Activated CD8-positive, alpha-beta memory T cell treated with anti-CD3 and anti-CD28 coated beads, Interleukin-2, amount 50 U/mL, for 48 hours (primary cell): ENCODE results near the gene ZFPM1.

Source experiments
- DNase-seq: peaks from one replicate; pipeline ENCODE4 v3.0.0-alpha.2; 2020

ZFPM1 gene

DNA sequence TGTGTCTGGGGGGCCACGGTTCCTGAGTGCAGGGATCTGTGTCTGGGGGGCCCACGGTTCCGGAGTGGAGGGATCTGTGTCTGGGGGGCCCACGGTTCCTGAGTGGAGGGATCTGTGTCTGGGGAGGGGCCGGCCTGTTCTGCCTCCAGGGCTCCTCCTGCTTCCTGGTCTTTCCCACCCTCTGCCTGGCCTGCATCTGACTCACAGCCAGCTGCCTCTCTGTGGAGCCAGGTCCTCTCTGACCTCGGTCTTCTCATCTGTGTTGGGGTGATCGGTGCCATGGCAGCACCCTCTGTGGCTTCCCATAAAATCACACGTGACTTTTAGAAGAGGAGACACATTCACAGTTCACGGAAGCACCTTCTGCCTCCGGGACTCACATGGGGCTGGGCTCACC is 50.3 kb downstream of the ZFPM1 start:
- DNase-seq = no peak

GRCh38 chr16:88503771-88504488 is 50.9 kb downstream of the ZFPM1 start:
- no peak for DNase-seq

DNA sequence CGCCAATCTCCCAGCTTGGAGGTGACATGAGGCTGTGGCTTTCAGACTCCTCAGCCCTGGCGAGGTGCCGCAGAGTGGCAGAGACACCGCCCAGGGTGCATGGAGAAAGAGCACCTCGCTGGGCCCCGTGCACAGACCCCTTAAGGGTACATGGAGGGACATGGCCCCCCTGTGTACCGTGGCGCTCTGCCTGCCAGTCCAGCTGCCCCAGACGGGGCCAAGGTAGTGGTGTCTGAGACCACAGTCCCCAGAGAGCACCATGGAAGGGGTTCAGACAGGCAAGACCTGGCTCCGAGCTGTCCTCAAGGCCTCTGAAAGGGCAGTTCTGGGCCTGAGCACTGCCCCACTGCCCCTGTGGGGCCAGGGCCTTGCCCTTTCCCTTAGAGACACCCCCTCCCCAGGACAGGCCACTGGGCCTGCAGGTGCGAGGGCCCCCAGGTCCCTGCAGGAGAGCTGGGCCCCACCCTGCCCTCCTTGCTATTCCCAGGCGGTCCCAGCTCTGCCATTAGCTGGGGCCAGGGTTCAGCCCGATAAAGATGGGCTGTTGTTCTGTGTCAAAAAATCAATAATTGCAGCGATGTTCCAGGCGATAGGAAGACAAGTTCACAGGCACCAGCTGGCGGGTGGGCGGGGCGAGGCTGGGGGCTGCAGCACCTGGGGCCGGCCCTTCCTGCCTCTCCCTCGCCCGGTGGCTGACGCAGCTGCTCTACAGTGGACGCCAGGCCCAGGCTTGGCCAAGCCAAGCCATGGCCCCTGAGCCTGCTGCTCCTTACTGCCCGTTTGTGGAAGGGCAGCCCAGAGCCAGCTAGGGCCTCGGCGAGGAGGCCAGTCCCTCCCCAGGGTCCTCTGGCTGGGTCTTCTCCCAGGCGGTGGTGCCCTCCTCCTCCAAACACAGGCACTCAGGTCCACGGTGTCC is 51.7 kb downstream of the ZFPM1 start:
- no peak for DNase-seq

- peak; percentile 85 for DNase-seq
Observed at GRCh38 chr16:88505405-88506082, 52.5 kb downstream of the ZFPM1 start.

- DNase-seq = no peak
Observed at GRCh38 chr16:88506723-88507122, 53.6 kb downstream of the ZFPM1 start.

DNA sequence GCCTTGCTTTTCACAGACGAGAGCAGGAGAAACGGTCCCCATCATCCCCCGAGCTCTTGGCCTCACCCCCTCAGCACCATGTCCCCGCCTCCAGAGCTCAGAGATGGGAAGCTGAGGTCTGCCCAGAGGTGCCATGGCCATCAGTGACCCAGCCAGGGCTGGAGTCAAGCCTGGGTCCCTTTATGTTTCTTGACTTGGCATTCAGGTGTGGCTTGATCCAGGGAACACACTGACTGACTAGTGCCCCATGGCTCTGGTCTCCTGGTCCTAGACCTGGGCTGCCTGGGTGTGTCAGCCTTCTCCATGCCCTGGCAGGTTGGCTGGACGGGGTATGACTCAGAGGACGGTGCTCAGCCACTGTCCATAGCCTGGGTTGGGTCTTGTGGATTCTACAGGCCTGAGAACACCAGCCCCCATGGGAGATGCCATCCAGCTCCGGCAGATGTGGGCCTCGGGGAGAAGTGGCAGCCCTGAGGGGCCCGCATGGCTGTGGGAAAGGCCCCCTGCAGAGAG is 54.2 kb downstream of the ZFPM1 start:
- DNase-seq = no peak

GRCh38 chr16:88508376-88508867 is 55.3 kb downstream of the ZFPM1 start:
- DNase-seq = no peak

DNA sequence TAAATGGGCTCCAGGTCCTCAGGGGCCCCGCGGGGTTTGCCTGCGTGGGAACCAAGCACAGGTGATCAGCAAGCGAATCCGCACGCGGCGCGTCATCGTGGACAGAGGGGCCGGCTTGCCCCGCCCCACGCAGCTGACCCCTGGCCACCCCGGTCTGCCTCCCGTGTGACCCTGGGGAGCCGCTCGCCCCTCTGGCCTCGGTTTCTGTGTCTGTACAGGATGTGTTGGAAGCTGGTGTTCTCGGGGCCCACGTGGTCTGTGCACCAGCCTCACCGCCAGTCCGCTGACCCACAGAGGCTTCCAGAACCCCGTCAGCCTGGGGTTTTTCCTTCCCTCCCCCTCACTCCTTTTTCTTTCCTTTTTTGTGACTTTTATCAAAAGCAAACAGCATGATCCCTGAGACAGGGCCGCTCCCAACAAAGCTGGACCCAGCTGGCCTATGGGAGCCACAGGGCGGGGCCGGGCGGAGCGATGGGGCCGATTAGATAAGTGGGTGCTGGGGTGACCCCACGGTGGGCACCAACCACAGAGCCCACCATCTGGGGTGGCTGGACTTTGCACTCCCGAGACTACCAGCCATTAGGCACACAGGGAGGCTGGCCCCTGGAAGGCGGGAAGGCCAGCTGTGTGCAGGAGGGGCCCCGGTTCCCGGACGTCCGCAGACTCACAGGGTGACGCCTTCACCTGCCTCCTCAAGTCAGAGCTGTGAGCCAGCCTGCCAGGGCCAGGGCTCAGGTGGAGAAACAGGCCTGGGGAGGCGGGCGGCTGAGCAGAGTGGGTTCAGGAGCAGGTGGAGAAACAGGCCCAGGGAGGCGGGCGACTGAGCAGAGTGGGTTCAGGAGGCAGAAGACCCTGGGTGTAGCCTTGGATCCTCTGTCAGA is 56.0 kb downstream of the ZFPM1 start:
- DNase-seq = no peak

- no peak for DNase-seq
Observed at GRCh38 chr16:88509749-88510069, 56.6 kb downstream of the ZFPM1 start.

DNA sequence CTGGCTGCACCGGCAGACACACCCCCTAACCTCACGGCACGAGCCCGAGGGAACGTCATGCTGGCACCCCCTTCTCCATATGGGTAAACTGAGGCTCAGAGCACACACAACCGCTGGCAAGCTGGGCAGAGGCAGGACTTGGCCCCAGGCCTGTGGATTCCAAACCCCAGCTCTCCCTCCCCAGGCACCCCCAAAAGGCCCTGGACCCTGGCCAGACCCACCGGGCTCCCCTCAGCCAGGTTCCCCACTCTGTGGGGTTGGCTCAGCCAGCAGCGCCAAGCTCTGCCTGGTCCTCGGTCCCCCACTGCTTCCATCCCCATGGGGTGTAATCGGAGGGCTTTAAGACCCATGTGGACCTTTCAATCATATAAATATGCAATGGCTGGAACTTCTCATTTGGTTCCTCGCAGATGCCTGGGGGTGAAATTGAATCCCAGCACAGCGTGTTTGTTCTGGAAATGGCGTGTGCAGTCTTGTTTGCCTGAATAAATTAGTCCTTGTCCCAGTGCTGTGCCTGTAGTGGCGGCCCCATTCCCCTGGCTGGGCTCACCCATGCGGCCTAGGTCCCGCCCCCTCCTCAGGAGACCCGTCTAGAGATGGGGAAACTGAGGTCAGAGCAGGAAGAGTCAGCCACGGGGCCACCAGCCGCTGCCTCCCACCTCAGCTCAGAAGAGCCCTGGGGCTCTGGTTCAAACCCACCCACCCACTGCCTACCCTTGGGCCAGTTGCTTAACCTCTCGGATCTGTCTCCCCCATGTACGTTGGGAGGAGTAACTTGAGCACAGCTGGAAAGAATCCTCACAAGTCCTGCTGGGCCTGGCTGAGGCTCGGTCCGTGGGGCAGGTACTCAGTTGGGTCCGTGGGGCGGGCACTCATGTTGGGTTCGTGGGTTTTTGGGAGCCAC is 57.3 kb downstream of the ZFPM1 start:
- DNase-seq = no peak

GRCh38 chr16:88511060-88511459 is 58.0 kb downstream of the ZFPM1 start:
- no peak for DNase-seq

- DNase-seq = no peak
Observed at GRCh38 chr16:88511906-88512305, 58.8 kb downstream of the ZFPM1 start.

DNA sequence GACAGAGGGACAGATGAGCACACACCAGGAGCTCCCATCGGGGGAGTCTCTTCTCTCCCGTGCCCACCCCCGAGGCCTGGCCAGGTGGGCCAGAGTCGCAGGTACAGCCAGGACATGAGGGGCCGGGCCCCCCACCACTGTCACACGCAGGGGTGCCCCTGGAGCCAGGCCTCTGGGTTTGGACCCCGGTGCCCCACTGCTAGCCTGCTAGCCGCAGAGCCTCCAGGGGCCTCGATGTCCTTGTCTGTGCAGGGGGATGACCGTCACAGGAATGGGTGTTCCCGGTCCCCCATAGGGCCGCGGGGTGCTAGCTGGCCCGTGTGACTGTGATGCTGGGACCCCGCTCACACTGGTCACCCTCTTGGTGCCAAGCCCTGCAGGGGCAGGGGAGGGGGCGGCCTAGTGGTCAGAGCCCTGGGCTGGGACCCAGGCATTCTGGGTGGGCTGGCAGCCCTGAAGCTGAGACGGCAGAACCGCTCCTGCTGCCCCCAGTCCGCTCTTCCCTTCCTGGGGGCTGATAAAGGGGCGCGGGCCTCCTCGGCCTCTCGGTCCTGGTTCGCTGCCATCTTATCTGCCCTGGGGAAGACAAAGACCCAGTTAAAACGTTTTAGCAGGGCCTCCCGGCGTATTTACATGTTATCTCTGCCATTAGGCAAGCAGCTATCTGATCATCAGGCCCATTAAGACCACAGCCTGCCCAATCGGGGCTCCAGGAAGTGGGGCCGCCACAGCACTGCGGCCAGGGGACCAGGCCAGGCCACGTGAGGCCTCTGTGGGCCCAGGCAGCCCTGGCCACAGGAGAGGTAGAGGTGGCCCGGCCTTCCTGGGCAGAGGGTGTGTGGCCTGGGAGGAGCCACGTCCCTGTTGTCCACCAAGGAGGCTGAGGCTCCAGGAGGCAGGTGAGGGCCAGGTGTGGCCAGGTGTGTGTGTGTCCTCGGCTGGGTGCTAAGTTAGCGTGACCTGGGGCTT is 59.9 kb downstream of the ZFPM1 start:
- no peak for DNase-seq

DNA sequence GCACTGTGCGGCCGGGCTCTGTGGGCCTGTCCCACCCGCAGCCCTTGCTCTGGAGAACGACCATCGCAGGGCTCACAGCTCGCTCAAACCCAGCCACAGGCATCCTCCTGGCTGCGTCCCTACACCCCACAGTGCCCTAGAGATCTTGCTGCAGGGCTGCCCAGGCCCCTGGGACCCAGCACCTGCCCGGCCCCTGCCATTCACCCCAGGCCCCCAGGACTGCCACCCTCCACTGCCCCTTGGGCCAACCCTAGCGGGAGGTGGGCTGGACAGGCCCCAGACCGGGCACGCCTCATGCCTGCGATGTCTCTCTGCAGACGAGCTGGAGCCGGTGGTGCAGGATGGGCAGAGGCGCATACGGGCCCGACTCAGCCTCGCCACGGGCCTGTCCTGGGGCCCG is 61.0 kb downstream of the ZFPM1 start:
- DNase-seq = no peak

DNA sequence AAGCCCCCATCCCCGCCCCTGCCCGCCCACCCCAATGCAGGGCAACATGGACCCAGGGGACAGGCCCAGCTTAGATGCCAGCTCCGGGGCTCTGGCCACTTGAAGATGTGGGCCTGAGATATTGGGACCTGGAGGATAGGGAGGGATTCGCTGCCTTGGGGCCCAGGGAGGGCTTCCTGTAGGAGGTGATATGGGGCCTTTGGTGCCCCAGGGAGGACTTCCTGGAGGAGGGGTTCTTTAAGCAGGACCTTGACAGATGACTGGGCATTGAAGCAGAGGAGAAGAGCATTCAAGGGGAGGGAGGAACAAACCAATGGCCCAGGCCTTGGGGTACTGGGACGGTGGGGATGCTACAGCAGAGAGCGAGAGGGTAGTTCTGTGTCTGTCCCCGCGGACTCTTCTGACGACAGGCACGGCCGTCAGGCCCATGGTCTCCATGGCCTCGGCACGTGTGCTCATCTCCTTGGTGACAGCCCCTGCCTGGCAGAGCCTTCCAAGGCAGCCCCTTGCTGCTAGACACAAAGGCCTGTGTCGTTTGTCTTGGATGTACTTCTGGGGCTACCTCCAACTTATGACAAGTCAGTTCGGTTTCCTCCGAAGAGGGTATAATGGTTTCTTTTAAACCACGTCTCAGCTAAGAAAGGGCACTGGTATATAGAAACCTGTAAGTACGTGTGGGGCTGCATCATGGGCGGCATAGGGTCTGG is 61.6 kb downstream of the ZFPM1 start:
- no peak for DNase-seq

DNA sequence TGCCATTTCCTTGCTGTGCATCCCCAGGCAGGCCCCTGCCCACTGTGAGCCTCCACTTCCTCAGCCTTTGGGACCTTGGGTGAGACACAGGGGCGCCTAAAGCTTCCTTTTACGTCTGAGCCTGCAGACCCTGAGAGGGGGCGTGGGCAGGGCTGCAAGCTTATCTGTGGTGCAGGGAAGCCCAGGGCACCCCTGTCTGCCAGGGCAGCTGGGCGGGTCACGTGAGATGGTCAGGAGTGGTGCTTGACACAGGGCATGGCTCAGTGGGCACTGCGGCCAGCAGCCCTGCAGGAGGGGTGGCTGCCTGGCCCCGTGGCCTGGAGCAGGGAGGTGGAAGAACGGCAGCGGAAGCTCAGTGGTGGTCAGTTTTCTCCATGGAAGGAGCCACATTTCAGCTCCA is 62.3 kb downstream of the ZFPM1 start:
- DNase-seq = no peak

DNA sequence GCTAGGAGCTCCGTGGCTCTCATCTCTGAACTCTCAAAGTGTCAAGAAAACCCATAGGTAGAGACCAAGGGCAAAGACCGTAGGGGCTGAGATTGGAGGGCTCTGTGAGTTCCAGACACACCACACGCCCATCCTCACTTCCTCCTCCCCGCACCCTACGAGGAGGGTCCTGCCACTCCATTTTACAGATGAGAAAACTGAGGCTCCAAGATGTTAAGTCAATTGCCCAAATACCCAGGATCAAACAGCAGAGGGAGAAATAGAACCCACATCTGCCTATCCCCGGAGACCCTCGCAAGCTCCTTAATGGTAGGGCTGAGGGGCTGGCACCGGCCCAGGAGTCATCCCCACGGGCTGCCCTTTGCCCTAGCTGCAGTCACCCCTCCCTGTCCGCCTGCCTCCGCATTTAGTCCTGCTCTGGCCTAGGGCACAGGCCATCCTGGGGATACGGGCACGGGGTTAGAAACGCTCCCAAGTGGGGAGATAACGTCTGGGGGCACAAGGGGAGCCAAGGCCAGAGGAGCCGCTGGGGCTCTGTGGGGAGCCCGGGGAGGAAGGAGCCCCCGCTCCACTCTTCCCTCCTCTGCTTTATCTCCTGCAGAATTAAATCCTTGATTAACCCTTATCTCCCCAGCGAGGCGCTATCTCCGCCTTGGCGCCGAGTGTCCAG is 63.0 kb downstream of the ZFPM1 start:
- DNase-seq = no peak

DNA sequence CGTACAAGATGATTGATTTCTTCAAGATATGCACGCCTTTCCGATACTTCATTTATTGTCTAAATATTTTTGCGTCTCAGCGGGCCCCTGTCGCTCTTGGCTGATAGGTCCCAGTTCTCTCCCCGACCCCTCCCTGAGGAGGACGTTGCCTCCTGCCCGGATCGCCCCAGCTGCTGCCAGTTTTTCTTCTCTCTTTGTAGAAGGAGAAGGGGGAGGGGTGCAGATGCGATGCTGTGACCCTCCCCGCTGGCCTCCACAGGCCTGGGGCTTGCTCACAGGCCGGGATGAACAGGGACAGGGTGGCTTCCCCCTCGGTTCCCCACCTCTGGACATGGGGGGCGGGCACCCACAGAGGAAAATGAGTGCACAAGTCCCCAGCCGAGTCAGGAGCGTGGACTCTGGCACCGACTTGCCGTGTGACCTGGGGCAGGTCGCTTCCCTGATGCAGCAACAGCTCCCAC is 63.6 kb downstream of the ZFPM1 start:
- DNase-seq = no peak
